Bladder microvascular endothelial cell (primary cell): ENCODE results near the gene ACOT2. TPM values are rescaled to one million over a fixed set of nuclear protein-coding genes. Genes with fewer than 3 reads are reported as not detected.

ENCODE experiments used
- total RNA-seq: library from RNA; depleted of rRNA; stranded (reverse); fragments of >200 nt; gene quantifications from 2 replicates; pipeline ENCODE4 v1.2.3, GENCODE V29; 2014

The ACOT2 gene
- 15.1 and 17.2 TPM in 2 replicates for total RNA-seq

GRCh38 chr14:73569185-73569958 lies at the start of gene ACOT2:
ACOT2 (plus strand) TSS chr14:73569213; CDS start chr14:73569241, 28 bp downstream.

GRCh38 chr14:73591690-73592449 lies 22.9 kb downstream of the ACOT2 start, which contains the start of gene ACOT4:
ACOT4 (plus strand) TSS chr14:73591873; CDS start chr14:73591960, 87 bp downstream.

GRCh38 chr14:73612339-73613045 lies 43.5 kb downstream of the ACOT2 start, which contains the start of gene ACOT6:
ACOT6 (plus strand) TSS chr14:73612517; CDS start chr14:73612572, 55 bp downstream.

Other genes with a start within 250 kb of the ACOT2 start
- 23.6 and 63.6 TPM in 2 replicates for gene NUMB, start 110.7 kb upstream of the ACOT2 start, total RNA-seq
- gene RIOX1, start 78.3 kb upstream of the ACOT2 start, total RNA-seq: 14.6 and 15.8 TPM in 2 replicates
- 2.0 and 4.0 TPM in 2 replicates for gene ACOT1, start 32.1 kb upstream of the ACOT2 start, total RNA-seq
- under 0.01 and 0.13 TPM in 2 replicates for gene HEATR4, start 10.3 kb upstream of the ACOT2 start, total RNA-seq
- gene ACOT4, start 22.7 kb downstream of the ACOT2 start, total RNA-seq: 0.49 and 0.76 TPM in 2 replicates
- gene ACOT6, start 43.3 kb downstream of the ACOT2 start, total RNA-seq: not detected in 2 replicates
- 3.4 and 5.6 TPM in 2 replicates for gene DNAL1, start 75.8 kb downstream of the ACOT2 start, total RNA-seq
- gene PNMA1, start 145.2 kb downstream of the ACOT2 start, total RNA-seq: 16.2 and 30.5 TPM in 2 replicates